G401.6 (cell line): Measurements from ENCODE around the gene RASEF.
"Not testable (repeated sequence)": the region's sequence is repeated elsewhere in the genome, so short reads cannot be mapped to it uniquely, and the experiment has no call there.

Experiments
- FAIRE-seq: peaks from 2 replicates; lab custom pipeline; 2012; peaks lifted over from hg19 to GRCh38; lab: Jason Lieb, UNC

The RASEF gene

DNA sequence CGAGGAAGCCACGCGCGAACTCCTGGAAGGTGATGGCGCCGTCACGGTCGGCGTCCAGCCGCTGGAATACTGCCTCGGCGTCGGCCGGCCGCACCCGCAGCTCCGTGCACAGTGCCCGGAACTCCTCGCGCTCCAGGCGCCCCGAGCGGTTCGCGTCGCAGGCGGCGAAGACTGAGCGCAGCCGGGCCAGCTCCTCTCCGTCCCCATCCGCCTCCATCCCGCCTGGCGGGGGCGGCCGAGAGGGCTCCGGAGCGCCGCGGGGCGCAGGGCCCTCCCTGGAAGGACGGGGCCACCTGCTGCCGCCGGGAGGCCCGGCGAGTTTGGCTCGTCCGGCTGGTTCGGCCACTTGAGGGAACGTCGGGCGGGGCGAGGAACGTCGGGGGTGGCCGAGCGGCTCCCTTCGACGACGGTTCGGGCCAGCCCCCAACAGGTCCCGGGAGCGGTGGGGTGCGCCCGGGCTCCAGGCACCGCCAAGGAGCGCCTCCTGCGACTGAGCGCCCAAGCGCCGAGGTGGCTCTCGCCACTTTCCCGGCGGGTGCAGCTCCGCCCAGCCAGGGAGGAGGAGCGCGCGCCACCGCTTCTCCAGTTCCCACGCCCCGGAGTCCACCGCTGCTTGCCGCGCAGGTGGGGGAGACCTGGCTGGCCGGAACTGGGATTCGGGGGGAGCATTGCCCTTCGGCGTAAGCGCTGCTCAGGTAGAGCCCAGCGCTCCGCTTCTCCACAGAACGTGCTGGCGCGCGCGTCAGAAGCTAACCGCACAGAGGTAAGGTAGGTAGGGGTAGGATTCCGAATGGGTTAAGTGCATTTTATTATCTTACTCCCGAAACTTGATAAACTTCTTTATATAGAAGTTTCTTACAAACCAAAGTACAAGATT, at the start of gene RASEF:
Gene RASEF, minus strand, starts transcription at position 492 of the 877 bp plus-strand sequence. Its CDS starts 275 bp downstream, at position 217.
- no peak for FAIRE-seq

- FAIRE-seq: no peak
These were observed 48.2 kb upstream of the RASEF start for GRCh38 chr9:83111169-83111568.

DNA sequence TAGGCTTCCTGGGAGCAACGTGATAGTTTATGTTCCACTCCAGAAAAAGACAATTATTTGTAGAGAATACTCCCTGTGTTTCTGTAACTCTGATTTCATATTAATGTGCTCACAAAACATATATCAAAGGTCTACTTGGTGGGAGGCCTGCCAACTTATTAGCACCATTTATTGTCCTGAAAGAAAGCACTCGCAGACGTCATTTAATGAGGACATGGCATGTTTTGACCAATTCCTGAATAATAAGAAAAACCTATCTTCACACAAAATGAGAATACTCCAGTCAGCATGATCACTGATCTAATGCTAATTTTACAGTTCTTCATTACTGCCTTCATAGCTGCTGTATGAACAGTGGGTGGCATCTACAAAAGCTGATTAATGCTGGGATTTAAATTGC, 46.4 kb upstream of the RASEF start:
- FAIRE-seq: no peak

DNA sequence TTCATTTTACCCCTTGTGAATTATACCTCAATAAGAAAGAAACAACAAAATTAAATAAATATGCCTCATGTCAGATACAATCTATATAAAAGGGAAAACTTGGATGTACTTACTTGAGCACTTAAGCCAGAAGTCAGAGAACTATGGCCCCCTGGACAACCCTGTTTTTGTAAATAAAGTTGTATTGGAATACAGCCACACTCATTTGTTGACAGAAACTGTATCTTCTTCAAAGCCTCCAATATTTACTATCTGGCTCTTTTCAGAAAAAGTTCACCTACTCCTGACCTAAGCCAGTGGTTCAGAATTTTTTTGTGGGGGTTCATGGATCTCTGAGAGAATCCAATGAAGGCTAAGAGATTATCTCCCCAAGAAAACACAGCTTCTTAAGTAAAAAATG, 45.3 kb upstream of the RASEF start:
- FAIRE-seq: no peak

DNA sequence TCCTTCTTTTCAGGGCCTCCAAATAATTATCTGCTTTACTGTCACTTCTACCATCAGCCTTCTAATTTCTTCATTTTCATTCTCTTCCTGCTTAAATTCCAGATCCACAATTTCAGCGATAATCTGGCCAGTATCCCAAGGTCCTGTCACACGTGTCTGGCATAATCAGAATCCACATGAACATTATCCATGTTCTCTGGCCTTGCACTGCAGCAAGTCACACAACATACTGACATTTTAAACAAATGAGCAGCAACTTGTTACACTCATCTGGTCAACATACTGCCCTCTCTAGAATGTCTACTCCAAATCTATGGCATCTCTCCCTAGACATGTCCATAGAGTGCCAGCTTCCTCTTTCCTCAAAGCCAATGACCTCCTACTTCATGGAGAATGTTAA, 43.8 kb upstream of the RASEF start:
- no peak for FAIRE-seq

DNA sequence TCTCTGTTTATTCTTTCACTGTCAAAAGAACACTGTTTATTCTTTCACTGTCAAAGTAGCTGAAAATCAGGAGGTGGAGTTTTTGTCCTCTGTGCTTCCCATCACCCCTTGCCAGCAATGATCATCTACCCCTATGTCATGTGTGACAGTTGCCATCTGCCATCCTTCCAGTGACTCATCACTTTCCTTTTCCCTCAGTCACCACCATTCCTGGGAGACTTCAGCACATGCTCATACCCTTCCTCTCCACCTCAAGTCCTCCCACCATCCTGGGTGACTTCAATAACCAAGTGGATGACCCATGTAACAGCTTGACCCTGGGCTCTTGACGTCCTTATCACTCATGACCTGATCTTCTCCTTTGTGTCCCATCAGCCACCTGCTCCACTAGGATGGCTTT, 43.3 kb upstream of the RASEF start:
- FAIRE-seq: no peak

DNA sequence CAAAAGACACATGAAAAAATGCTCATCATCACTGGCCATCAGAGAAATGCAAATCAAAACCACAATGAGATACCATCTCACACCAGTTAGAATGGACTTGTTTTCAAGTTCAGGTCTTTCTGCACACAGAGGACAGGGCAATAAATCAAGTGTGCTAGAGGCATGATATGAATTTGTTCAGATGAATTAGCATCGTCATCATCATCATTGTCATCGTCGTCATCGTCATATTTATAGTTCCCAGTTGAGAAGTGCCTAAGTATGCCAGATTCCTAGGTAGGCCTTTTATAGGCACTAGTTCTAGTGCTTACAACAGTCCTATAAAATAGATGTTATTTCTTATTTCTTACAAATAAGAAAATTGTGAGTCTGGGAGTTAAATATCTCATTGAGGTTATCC, 34.7 kb upstream of the RASEF start:
- no peak for FAIRE-seq

DNA sequence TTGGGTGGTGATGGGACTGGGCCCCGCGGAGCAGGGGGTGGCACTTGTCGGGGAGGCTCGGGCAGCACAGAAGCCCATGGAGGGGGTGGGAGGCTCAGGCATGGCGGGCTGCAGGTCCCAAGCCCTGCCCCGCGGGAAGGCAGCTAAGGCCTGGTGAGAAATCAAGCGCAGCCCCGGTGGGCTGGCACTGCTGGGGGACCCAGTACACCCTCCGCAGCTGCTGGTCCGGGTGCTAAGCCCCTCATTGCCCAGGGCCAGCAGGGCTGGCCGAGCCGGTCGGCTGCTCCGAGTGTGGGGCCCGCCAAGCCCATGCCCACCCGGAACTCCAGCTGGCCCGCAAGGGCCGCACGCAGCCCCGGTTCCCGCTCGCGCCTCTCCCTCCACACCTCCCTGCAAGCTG, 30.4 kb upstream of the RASEF start:
- FAIRE-seq: not testable (repeated sequence)

DNA sequence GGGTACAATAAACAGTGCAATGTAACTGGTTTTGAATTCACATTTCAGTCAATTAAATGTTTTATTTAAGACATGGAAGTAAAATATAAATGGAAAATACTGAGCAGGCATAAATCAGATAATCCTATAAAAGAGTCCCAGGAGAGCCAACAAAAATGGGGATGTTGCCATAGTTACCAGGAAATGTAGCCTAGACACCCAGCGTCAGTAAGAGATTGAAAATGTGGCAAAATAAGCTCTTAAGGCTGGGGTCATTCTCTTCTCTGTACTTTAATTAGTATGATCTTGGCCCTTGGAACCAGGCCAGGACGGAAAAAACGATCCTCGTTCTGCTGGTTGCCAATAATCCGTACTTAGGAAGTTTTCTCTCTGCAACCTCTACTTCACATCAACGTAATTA, 18.9 kb upstream of the RASEF start:
- FAIRE-seq: no peak

DNA sequence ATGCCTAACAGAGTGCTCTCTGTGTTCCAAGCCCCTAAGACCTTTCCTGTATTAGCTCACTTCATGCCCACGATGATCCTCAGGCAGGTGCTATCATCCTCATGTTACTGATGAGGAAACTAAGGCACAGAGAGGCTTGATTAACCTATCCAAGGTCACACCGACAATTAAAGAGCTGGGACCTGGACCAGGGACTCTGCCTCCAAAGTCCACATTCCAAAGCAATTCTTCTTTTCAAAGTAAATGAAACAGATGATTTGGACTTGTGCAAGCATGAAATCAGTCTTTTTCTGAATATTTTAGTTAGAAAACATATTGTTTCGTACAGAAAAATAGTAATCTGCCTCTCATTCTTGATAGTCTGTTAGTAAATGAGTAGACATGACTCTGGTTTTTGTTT, 18.1 kb upstream of the RASEF start:
- FAIRE-seq: no peak

DNA sequence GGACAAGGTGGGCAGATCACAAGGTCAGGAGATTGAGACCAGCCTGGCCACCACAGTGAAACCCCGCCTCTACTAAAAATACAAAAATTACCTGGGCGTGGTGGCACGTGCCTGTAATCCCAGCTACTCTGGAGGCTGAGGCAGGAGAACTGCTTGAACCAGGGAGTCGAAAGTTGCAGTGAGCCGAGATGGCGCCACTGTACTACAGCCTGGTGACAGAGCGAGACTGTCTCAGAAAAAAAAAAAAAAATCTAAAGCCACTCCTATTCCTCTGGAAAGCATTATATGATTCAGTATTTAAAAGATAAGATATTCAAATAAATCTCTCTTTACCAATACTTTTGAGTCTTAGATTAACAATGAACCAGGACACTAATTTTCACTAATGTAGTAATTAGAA, 13.0 kb upstream of the RASEF start:
- FAIRE-seq: not testable (repeated sequence)

- not testable (repeated sequence) for FAIRE-seq
These were observed 9.6 kb upstream of the RASEF start for GRCh38 chr9:83072498-83072897.

DNA sequence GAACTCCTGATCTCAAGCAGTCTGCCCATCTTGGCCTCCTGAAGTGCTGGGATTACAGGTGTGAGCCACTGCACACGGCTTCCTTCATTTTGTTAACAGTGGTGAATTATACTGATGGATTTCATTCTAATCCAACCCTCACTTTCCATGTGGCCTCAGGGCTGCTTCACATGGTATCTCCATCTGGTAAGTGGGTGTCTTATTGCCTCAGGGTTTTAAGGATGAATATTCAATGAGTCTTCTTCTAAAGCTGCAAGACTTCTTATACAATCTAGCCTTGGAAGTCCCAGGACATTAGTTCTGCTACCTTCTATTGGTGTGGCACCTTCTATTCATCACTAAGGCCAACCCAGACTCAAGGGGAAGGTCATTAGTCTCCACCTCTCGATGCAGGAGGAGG, 8.7 kb upstream of the RASEF start:
- FAIRE-seq: no peak

DNA sequence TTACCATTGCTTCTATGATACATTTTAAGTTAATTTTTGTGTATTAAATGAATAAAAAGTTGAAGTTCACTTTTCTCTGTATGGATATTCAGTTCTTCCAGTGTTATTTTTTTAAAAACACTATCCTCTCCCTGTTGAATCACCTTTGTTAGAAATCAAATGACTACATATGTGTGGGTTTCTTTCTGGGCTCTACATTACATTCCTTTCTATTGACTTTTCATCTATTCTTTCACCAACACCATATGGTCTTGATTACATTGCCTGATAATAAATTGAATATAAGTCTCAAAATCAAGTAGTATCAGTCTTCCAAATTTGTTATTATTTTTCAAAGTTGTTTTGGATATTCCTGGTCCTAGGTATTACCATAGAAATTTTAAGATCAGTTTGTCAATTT, 7.3 kb upstream of the RASEF start:
- no peak for FAIRE-seq

DNA sequence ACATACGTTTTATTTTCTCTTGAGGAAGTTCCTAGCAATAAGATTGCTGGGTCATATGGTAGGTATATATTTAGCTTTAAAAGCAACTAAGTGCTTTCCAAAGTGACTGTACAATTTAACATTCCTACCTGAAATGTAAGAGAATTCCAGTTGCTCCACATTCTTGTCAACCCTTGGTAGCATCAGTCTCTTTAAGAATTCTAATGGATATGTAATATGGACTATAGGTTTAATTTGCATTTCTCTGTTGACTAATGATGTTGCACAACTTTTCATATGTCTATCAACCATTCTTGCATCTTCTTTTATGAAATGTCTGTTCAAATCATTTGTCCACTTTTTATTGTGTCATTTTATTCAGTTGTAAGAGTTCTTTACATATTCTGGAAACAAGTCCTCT, 6.7 kb upstream of the RASEF start:
- no peak for FAIRE-seq

DNA sequence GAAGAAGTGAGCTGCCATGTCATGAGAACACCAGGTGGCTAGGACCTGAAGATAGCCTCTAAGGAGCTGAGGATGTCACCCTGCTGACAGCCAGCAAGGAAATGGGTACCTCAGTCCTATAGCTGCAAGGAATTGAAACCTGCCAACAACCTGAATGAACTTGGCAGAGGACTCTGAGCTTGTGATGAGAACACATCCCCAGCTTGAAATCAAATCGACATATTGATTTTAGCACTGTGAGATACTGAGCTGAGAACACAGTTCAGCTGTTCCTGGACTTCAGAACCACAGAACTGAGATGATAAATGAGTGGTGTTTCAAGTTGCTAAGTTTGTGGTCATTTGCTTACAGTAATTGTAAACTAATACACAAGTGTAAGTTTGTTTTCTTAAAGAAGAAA, 5.5 kb upstream of the RASEF start:
- FAIRE-seq: no peak

DNA sequence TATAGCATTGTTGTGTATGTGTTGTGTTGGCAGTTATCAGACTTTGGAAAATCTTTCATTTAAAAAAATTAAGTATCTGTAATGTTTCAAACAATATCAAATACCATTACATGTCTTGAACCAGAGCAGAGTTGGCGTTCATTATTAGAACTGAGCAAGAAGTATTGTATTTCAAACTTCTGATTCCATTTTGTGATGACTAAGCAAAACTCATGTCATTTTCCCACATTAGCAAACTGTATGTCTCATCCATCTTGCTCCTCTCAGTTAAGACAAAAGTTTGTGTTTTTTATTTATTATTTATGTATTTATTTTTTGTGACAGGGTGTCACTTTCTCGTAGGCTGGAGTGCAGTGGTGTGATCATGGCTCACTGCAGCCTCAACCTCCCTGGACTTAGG, 4.6 kb upstream of the RASEF start:
- no peak for FAIRE-seq

DNA sequence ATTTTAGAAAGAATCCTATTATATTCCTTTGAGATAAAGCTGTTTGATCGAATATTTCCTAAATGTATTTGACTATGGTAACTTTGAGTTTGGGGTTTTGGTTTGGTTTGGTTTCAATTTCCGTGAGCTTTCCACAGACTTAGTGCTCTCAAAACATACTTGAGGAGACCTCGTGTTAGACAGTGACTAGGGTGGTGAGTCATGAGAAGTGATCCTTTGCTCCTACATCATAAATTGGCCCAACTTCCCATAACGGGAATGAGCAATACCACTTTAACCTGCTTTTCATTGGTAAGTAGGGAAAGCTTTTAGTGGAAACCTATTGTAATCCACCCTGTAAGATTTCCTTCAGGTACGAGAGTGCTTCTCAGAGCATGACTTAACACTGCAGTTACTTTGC, 3.8 kb upstream of the RASEF start:
- FAIRE-seq: no peak

DNA sequence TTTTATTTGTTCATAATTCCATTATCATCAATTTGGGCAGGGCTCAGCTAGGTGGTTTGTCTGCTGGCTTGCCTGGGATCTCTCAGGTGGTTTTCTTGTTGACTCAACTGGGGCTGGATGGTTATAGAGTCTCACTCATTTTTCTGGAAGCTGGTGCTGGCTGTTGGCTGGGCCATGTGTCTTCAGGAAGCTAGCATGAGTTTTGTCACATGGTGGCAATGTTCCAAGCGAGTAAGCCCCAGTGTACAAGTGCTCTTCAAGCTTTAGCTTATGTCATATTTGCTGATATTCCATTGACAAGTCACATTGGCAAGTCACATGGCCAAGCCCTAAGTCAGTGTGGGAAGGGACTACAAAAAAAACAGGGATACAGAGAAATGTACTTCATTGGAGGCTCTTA, 2.3 kb upstream of the RASEF start:
- no peak for FAIRE-seq

DNA sequence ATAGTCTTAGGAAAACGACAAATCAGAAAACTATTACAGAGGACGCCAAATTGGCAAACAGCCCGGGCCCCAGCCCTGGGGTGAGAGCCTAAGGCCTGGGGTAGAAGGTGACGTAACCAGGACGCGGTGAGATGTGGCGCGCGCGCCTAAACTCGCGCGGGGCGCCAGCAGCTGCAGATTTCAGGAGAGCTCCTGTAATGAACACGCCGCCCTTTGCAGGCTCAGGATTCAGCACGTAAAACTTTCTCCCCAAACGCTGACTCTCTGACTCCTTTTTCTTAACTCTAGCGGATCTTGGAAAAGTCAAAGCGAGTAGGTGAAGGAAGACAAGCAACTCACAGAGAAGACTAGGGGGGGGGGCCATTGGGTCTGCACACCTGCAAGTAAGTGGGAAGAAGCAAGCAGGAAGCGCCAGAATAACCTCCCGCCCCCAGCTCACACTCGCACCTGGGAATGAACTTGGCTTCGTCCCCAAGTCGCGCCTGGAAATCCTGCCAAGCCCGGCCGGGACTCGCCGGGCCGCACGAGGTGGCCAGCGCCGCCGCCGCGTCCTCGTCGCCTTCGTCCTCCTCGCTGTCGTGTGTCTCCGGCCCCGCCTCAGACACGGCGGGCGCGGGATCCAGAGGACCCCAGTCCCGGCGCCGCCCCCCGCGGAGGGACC, 822 bp downstream of the RASEF start:
- FAIRE-seq: no peak

GRCh38 chr9:83061036-83061435, 1.9 kb downstream of the RASEF start:
- no peak for FAIRE-seq

- no peak for FAIRE-seq
These were observed 2.4 kb downstream of the RASEF start for GRCh38 chr9:83060556-83060955.

DNA sequence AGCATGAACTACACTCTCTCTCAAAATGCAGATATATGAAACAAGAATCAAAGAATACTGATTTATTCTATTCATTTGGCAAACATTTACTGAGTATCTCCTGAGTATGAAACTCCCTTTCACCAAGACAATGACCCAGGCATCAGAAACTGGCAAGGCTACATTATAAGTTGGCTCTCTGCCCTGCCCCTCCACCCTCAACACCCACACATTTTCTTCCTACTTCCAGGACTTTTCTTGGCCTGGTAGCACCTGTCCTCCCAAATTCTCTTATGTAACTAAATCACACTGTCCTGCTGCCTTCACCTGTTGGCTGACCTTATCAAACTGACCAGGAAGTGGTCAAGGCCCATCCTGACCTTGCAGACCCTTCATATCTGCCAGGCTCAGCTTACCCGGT, 3.5 kb downstream of the RASEF start:
- no peak for FAIRE-seq

DNA sequence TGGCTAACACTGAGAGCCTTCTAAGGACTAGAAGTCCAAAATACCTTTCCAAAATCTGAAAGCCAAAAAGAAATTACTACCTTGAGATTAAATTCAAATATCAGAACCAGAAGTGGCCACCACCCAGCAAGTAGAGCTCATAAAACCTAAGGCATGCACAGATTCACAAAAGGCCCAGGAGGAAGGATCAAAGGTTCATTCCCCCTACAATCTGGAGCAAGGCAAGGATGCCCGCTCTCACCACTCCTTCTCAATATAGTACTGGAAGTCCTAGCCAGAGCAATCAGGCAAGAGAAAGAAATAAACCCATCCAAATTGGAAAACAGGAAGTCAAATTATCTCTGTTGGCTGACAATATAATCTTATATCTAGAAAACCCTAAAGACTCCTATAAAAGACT, 6.0 kb downstream of the RASEF start:
- no peak for FAIRE-seq
